GM12873 (cell line): ENCODE results near the gene UVRAG.

Source experiments
- TF ChIP-seq, protein P1 (sequence below): IDR thresholded peaks from 2 replicates; pipeline ENCODE4 v1.5.1; 2012; ENCODE audit warnings: low read depth, mild to moderate bottlenecking, moderate library complexity, low read length, control low read depth; ENCODE audit not compliant: insufficient read depth; ENCODE audit errors: missing control alignments

The UVRAG gene

DNA sequence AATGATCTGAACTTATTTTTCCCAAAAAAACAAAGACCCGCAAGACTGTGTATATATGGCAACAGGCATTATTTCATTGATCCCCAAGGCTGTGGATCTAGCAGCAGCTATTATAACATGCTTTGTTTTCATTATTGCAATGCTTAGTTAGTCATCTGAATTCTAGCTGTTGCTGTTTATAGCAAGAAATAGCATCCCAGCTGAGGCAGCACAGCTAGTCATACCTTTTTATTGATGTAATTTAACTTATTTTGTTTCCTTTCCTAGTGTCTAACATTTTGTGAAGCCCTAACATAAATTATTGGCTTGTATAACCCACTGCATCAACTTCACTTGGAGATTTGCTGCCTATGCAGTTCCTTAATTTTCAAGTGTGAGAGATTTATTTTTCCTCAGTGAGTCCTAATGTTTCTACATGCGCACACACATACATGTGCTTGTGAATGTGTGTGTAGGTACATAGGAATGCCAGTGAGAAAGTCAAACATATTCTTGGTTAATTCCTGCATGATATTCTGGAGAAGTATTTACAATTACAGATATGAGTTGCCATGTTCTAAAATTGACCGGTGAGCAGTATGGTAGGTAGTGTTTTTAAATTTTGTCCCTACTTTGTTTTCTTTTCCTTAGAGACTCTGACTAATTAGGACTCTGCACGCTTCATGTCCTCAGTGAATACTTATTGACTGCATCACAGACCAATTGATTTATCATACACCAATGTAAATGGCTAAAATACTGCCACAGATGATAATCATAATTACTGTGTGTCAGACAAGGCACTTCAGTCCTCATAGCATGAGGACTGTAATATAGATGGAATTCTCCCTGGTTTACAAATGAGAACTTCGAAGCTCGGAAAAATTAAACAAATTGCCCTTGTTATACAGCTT is 272.0 kb downstream of the UVRAG start:
- TF ChIP-seq, protein P1, sequence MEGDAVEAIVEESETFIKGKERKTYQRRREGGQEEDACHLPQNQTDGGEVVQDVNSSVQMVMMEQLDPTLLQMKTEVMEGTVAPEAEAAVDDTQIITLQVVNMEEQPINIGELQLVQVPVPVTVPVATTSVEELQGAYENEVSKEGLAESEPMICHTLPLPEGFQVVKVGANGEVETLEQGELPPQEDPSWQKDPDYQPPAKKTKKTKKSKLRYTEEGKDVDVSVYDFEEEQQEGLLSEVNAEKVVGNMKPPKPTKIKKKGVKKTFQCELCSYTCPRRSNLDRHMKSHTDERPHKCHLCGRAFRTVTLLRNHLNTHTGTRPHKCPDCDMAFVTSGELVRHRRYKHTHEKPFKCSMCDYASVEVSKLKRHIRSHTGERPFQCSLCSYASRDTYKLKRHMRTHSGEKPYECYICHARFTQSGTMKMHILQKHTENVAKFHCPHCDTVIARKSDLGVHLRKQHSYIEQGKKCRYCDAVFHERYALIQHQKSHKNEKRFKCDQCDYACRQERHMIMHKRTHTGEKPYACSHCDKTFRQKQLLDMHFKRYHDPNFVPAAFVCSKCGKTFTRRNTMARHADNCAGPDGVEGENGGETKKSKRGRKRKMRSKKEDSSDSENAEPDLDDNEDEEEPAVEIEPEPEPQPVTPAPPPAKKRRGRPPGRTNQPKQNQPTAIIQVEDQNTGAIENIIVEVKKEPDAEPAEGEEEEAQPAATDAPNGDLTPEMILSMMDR, result no peak

DNA sequence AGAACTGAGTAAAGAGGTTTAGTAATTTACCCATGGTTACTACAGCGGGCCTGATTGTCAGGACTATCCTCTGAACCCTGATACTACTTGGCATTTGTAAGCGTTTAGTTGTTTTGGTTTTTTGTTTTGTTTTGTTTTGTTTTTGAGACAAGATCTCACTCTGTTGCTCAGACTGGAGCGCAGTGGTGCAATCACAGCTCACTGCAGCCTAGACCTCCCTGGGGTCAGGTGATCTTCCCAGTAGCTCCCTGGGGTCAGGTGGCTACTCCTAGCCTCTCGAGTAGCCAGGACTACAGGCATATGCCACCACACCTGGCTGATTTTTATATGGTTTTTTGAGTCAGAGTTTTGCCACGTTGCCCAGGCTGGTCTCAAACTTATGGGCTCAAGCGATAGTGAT is 272.7 kb downstream of the UVRAG start:
- TF ChIP-seq, protein P1, result no peak

DNA sequence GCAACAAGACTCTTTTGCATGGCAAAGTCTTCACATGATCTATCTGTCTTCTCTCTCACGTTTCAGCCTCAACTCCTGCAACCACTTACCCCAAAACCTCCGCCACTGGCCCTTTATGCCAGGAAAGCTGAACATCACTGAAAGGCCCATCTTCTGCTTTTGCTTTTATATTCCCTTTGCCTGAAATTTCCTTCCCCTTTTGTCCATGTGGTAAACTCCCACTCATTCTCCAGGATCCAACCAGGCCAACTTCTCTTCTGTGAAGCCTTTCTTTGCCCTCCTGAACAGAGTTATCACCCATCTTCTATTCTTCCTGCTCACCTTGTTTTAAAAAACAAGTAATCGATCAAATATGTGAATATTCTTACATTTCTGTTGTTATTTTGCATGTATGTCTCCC is 273.5 kb downstream of the UVRAG start:
- TF ChIP-seq, protein P1, result no peak

DNA sequence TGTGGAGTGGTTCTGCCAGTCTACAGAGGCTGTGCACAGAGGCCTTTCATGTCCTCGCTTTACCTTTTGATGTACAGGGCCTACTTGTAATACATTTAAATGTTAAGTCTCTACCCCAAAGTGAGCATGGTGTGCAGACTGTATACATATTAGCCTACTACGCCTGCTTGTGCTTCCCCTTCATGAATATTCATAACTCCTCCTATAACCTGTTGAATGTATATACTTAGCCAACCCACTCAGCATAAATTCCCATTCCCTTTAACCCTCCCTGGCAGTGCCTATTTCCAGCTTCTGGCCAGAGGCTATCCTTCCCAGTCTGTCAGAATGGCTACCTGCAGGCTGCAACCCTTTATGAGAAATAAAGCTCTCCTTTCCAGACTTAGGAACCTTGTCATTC is 275.2 kb downstream of the UVRAG start:
- TF ChIP-seq, protein P1, result no peak

DNA sequence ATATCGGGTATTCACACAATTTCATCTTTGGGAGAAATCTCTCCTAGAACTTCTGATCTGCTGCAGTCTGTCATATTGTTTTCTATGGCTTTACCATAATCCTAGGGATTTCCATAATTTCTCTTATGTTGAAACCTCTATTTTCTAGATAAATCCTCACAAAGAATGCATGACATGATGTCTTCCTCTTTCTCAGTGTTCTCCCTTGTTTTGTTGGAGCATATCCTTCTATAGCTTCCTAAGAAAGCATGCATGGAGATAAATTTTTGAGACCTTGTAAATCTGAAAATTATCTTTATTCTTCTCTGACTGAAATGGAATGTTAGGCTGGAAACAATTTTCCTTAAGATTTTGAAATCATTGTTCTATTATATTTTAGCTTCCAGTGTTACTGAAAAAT is 275.8 kb downstream of the UVRAG start:
- TF ChIP-seq, protein P1, result no peak

DNA sequence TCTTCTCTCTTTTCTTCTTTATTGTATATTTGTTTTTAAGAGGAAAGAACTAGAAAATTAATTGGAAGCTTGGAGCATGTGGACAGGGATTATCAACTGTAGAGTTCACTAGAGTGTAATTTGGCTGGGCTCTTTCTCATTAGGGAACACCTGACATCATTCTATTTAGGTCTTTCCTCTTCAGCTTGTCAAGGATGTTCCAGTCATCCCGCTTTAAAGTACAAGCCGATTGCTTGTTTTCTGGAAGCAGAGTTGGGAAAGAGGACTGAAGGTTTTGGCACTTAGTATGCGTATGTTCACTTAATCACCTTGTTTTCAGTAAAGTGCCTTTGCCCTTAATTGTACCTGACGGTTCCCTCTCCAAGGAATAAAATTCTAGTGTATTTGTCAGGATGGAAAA is 279.7 kb downstream of the UVRAG start:
- TF ChIP-seq, protein P1, result no peak

DNA sequence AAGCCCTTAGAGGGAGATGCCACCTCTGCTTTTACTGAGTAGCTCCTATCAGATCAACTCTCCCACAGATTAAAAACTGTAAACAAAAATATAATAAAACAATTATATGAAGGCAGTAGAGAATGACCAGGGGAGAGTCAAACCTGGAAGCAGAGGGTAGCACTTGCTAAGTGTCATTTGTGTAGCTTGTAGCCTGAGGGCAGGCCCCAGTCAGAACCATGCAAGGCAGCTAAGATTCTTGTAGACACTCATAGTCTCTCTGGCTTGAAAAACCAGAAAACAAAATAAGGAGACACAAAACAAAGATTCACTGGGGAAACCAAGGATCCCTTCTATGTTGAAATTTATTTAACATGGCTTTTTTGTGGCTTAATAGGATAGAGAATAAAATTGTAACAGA is 280.9 kb downstream of the UVRAG start:
- TF ChIP-seq, protein P1, result no peak
